ENCODE data around the gene EFTUD2.

DNA sequence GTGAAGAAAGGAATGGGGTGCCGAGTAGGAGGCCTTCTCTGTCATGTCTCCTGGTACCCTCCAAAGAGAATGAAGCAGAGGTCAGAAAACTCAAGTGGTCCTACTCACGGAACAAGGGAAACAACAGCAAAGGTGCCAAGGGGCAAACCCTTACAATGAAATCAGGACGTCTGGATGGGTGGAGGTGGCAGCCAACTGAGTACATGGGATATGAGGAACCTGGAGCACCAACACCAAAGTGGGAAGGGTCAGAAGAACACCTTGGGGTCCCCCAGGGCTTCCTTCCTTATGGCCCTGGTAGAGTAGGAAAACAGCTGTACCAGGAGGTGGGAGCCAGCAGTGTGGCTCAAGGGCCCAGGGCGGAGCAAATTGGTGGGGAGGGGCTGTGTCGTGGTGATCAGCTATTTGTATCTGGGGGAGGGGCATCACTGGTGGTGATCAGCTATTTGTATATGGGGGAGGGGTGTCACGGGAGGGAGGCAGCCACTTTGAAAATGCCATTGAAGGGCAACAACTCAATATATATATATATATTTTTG, 50.9 kb downstream of the EFTUD2 start:
- TF ChIP-seq, protein P1, sequence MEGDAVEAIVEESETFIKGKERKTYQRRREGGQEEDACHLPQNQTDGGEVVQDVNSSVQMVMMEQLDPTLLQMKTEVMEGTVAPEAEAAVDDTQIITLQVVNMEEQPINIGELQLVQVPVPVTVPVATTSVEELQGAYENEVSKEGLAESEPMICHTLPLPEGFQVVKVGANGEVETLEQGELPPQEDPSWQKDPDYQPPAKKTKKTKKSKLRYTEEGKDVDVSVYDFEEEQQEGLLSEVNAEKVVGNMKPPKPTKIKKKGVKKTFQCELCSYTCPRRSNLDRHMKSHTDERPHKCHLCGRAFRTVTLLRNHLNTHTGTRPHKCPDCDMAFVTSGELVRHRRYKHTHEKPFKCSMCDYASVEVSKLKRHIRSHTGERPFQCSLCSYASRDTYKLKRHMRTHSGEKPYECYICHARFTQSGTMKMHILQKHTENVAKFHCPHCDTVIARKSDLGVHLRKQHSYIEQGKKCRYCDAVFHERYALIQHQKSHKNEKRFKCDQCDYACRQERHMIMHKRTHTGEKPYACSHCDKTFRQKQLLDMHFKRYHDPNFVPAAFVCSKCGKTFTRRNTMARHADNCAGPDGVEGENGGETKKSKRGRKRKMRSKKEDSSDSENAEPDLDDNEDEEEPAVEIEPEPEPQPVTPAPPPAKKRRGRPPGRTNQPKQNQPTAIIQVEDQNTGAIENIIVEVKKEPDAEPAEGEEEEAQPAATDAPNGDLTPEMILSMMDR (IDR thresholded peaks at IDR 0.05; ENCODE audit: low read depth, low read length): no peak
- TF ChIP-seq EZH2phosphoT487 (IDR thresholded peaks at IDR 0.05; ENCODE audit: low read depth): no peak

All from OCI-LY3 (cell line).